Renal pelvis (tissue), 4 donors: ENCODE results near the gene TM4SF20. TPM values are rescaled to one million over a fixed set of nuclear protein-coding genes. Genes with fewer than 3 reads are reported as not detected.
A peak's percentile ranks its signal among the peaks of the same experiment; 100 is the strongest.
"Not testable (repeated sequence)": the region's sequence is repeated elsewhere in the genome, so short reads cannot be mapped to it uniquely, and the experiment has no call there.

Experiments
- DNase-seq: peaks from one replicate; pipeline ENCODE4 v3.0.0-alpha.2; 2013
- polyA plus RNA-seq, 3 donors: library from polyadenylated mRNA; unstranded; fragments of 120-200 nt; gene quantifications; one replicate each; pipeline ENCODE4 v1.2.1, GENCODE V29; 2013; ENCODE audit not compliant: insufficient read length in 3 of 3

The TM4SF20 gene
- polyA plus RNA-seq, 3 donors = 0.11 to 0.16 (median 0.16) TPM

GRCh38 chr2:227368574-227368973 lies 10.5 kb downstream of the TM4SF20 start:
- DNase-seq = no peak

DNA sequence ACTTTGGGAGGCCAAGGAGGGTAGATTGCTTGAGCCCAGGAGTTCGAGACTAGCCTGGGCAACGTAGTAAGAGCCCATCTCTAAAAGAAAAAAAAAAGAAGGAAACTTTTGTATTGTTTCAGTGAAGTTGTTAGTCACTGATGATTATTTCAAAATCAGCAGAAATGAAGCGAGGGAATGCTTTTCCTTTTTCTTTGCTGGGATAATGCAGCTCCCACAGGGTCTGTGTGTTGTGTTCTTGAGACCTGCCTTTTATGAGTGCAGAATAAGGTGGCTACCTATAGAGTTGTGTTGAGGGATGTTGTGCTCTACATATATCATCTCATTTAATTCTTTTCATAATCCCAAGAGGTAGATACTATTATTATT lies 11.7 kb downstream of the TM4SF20 start:
- DNase-seq = no peak

- no peak for DNase-seq
Measured at GRCh38 chr2:227366769-227367426, 12.2 kb downstream of the TM4SF20 start.

DNA sequence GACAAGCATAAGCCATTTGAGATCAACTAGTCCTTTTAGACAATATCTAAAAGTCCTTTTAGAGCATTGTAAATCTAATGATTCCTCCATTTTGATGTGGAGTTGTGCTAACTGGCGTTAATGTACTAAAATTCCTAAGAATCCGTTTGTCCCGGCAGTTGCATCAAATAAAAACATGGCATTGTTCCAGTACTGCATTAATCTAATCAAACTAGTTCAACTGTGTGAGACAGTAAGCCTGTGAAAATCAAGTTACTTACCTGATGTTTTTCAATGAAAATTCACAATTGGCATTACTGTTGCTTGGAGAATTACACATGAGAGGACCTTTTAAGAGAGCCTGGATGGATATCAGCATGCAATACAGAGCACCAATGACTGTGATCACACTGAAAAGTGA lies 13.3 kb downstream of the TM4SF20 start:
- DNase-seq = no peak

DNA sequence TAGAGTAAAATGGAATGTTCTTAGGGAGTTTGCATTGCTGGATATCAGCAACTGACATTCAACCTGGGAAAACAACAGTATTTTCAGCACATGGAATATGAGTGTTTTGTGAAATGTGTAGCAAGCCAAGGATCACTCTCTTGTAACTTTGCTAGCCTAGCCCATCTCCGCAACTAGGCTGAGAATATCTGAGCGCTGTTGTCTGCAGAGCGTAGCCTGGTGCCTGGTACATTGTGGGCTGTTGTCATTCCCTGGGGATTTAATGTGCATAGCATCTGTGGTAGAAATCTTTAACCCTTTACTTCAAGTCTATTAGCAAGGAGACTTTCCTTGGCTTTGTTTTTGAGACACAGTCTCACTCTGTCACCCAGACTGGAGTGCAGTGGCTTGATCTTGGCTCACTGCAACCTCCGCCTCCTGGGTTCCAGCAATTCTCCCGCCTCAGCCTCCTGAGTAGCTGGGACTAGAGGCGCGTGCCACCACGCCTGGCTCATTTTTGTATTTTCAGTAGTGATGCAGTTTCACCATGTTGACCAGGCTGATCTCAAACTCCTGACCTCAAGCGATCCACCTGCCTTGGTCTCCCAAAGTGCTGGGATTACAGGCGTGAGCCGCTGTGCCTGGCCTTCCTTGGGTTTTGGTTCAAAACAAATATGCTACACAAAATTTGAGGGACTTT lies 14.4 kb downstream of the TM4SF20 start:
- not testable (repeated sequence) for DNase-seq

DNA sequence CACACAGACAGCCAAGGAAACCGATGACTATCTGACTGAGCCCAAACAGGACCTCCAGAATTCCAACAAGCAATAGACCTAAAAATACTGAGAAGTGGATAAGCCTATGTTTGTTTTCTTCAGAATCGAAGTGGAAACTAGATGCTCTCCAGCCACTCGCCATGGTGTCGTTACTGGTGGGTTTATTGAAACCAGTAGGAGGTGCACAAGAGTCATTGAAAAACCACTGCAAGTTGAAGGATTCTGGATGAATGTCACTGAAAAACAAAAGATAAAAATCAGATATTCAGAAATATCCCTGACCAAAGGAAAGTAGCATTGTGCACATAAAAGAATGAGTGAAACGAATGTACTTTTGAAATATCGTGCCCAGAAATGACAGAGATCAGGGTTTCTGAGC lies 15.3 kb downstream of the TM4SF20 start:
- no peak for DNase-seq

- no peak for DNase-seq
Measured at GRCh38 chr2:227360351-227360750, 18.8 kb downstream of the TM4SF20 start.

- DNase-seq = no peak
Measured at GRCh38 chr2:227351639-227352038, 27.5 kb downstream of the TM4SF20 start.

DNA sequence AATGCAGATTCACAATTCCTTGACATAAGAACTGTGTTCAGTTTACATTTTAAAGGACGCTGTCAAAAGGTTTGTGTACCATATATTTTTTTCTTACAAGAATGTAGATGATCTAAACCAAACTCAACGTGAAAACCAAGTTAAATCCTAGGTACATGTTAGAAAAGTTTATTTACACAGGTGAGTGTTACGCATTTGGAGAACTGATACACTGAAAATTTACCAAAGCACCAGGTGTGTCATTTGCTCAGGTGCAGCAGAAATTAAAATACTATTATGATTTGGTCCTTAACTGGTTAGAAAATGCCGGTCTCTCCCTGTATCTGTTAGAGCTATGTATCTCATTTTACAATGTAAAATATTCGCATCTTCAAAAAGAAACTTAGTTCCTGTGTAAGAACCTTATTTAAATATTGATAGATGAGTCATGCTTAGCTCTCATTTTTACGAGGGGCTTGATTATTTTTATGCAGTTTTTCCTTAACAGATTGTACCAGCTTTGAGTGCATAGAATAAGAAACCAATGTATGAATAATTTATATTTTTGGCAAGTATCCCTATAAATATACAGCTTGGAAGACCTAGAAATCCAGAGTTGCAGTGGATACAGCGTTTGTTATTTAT lies 29.0 kb downstream of the TM4SF20 start:
- no peak for DNase-seq

DNA sequence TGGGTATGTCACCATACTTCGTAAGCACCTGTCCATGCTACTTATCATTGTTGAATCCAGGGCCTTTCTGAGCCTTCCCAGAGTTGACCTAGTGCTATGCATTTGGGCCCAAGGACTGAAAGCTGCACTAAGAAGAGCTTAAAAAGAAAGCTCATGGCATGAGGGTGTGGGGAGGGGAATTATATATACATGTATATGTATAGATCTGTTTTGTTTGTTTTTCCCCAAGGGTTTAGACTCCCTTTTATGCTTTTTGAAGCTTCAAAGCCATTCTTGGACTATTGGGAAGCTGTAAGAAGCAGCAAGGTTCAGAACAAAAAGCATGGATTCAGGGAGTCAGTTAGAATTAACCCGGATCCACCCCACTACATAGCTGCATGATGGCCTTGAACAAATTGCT lies 30.8 kb downstream of the TM4SF20 start:
- no peak for DNase-seq

DNA sequence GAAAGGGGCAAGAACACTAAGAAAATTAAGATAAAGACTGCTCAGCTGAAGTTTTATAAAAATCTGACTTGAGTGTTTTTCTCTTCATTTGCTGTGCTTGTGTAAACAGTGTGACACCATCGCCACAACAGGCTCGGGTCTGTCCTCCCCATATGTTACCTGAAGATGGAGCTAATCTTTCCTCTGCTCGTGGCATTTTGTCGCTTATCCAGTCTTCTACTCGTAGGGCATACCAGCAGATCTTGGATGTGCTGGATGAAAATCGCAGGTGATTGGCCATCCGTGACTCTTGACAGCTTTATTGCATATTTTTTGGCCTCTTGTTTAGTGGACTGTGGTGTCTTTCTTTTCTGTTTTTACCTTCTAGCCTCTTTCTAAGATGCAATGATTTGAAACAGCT lies 32.0 kb downstream of the TM4SF20 start:
- peak; percentile 17 for DNase-seq

GRCh38 chr2:227344231-227344630 lies 34.9 kb downstream of the TM4SF20 start:
- no peak for DNase-seq

- no peak for DNase-seq
Measured at GRCh38 chr2:227341553-227341952, 37.6 kb downstream of the TM4SF20 start.

GRCh38 chr2:227340106-227340505 lies 39.0 kb downstream of the TM4SF20 start:
- DNase-seq = no peak

GRCh38 chr2:227339098-227339599 lies 40.0 kb downstream of the TM4SF20 start:
- peak; percentile 35 for DNase-seq

DNA sequence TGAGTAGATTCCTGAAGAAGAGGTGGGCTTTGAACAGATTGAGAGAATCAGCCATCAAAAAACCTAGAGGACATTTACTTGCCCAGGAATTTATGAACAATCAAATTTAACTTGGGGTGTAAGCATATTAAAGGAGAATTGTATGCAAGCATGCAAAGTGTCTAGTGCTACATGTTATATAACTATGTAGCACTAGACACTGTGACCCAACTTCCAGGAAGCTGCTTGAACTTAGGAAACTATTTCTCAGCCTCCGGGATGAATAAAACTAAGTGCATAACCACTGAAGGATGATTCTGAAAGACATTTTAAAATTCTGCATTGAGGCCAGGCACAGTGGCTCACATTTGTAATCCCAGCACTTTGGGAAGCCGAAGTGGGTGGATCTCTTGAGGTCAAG lies 41.7 kb downstream of the TM4SF20 start:
- no peak for DNase-seq

- DNase-seq = no peak
Measured at GRCh38 chr2:227335713-227336112, 43.4 kb downstream of the TM4SF20 start.

GRCh38 chr2:227326783-227327182 lies 52.3 kb downstream of the TM4SF20 start:
- no peak for DNase-seq

DNA sequence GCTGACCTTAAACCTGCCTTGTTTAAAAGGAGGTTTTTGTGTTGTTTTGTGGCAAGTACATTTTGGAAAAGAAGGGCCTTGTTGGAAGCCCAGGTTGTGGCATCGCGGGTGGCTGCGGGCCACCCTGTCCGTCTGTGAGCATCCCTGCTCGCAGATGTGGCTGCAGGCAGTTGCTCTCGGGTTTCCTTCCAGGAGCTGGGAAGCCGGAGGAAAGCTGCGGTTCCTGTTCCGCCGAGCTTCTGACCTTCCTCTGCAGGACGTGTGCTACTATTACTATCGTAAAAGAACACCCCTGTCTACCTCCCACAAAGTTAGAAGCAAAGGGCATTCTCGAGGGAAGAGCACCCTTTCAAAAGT lies 53.3 kb downstream of the TM4SF20 start:
- DNase-seq = peak; percentile 33

GRCh38 chr2:227324995-227325838 lies 53.9 kb downstream of the TM4SF20 start, which contains the start of gene MFF:
Gene MFF, plus strand, starts transcription at chr2:227325251. Its CDS starts 5,415 bp downstream, at chr2:227330666.
- peak; percentile 95 for DNase-seq

GRCh38 chr2:227324642-227324994 lies 54.5 kb downstream of the TM4SF20 start:
- no peak for DNase-seq

GRCh38 chr2:227323818-227324217 lies 55.3 kb downstream of the TM4SF20 start:
- DNase-seq = no peak
